Smooth muscle cell (in vitro differentiated cells): Measurements from ENCODE around the gene GFOD1. TPM values are rescaled to one million over a fixed set of nuclear protein-coding genes. Genes with fewer than 3 reads are reported as not detected.

Source experiments
- DNase-seq: peaks from one replicate; lab custom pipeline; 2025; ENCODE audit not compliant: unreplicated experiment; lab: John Stamatoyannopoulos, UW
- H2AFZ ChIP-seq: fragments of 200-600 bp; sonication (generic); 2 replicates; pipeline ENCODE4 v1.6.0; 2016; ENCODE audit warnings: antibody characterized with exemption, low read depth, mild to moderate bottlenecking
- H3F3A ChIP-seq: fragments of 200-600 bp; sonication (generic); 2 replicates; pipeline ENCODE4 v1.6.0; 2017; ENCODE audit warnings: antibody characterized with exemption, low read depth
- H3K27ac ChIP-seq: fragments of 200-600 bp; sonication (generic); 2 replicates; pipeline ENCODE4 v1.5.1; 2016; ENCODE audit warnings: low read depth, mild to moderate bottlenecking
- H3K27me3 ChIP-seq: fragments of 200-600 bp; sonication (generic); 2 replicates; pipeline ENCODE4 v1.6.1; 2016; ENCODE audit warnings: low read depth, mild to moderate bottlenecking
- H3K36me3 ChIP-seq: fragments of 200-600 bp; sonication (generic); 2 replicates; pipeline ENCODE4 v1.5.1; 2016; ENCODE audit warnings: low read depth
- H3K4me1 ChIP-seq: fragments of 200-600 bp; sonication (generic); 2 replicates; pipeline ENCODE4 v1.5.1; 2016; ENCODE audit warnings: low read depth
- H3K4me2 ChIP-seq: fragments of 200-600 bp; sonication (generic); 2 replicates; pipeline ENCODE4 v1.6.0; 2016; ENCODE audit warnings: mild to moderate bottlenecking
- H3K4me3 ChIP-seq: fragments of 200-600 bp; sonication (generic); 2 replicates; pipeline ENCODE4 v1.5.1; 2016; ENCODE audit warnings: mild to moderate bottlenecking
- H3K79me2 ChIP-seq: fragments of 200-600 bp; sonication (generic); 2 replicates; pipeline ENCODE4 v1.6.0; 2016; ENCODE audit warnings: low read depth, mild to moderate bottlenecking
- H3K9ac ChIP-seq: fragments of 200-600 bp; sonication (generic); 2 replicates; pipeline ENCODE4 v1.6.0; 2016; ENCODE audit warnings: low read depth
- H3K9me3 ChIP-seq: fragments of 200-600 bp; sonication (generic); replicated peaks from 2 replicates; pipeline ENCODE4 v1.5.1; 2016; ENCODE audit warnings: low read depth
- H4K20me1 ChIP-seq: fragments of 200-600 bp; sonication (generic); 2 replicates; pipeline ENCODE4 v1.6.0; 2016; ENCODE audit warnings: low read depth
- CTCF ChIP-seq: fragments of 200-600 bp; sonication (generic); IDR thresholded peaks from 2 replicates; pipeline ENCODE4 v1.5.1; 2017; ENCODE audit warnings: borderline replicate concordance, mild to moderate bottlenecking, antibody characterized with exemption; ENCODE audit not compliant: insufficient read depth, poor library complexity, severe bottlenecking
- WGBS: methylation state at CpG from one replicate; pipeline ENCODE4 v1.1.7; 2016; ENCODE audit warnings: low lambda C conversion rate; 5-methylcytosine and 5-hydroxymethylcytosine counted together
- polyA plus RNA-seq: library from polyadenylated mRNA; unstranded; fragments of >200 nt; fragmentation: Nextera tagmentation; extraction: Ambion mirVana; gene quantifications from 2 replicates; pipeline ENCODE4 v1.2.1, GENCODE V29; 2016
- total RNA-seq: library from RNA; depleted of rRNA; stranded (reverse); fragments of >200 nt; gene quantifications from 2 replicates; pipeline ENCODE4 v1.2.3, GENCODE V29; 2014

The GFOD1 gene
- total and polyA plus RNA-seq, 2 experiments from 2014 or later, result 9.6 to 14.0 TPM

GRCh38 chr6:13384506-13384905 is 102.9 kb downstream of the GFOD1 start:
- Histone ChIP-seq H3K79me2 (no peaks in the 10 kb centered on the region), H3K27me3 (no peaks in the 10 kb centered on the region), H3K4me2 (no peak overlapping the region), H3K9ac (no peak overlapping the region), H3K36me3 (no peaks in the 10 kb centered on the region), H3K27ac (no peak overlapping the region), H2AFZ (no peak overlapping the region), H3F3A (no peaks in the 10 kb centered on the region), H3K4me1 (no peaks in the 10 kb centered on the region), H3K4me3 (no peak overlapping the region), H4K20me1 (peaks cover 4% of the 10 kb centered on the region), H3K9me3 (no peaks in the 10 kb centered on the region)
- no peak for TF ChIP-seq CTCF
- no peak for DNase-seq
- 86% methylated on average over 9 of the region's 9 CpGs for WGBS

GRCh38 chr6:13383328-13384163 is 103.9 kb downstream of the GFOD1 start:
- H3K27ac ChIP-seq, result no peak overlapping the region
- DNase-seq, result no peak

GRCh38 chr6:13380761-13381160 is 106.6 kb downstream of the GFOD1 start:
- H3K4me1 ChIP-seq, result no peaks in the 10 kb centered on the region
- H3K27ac ChIP-seq, result no peak overlapping the region
- no peak overlapping the region for H3K4me3 ChIP-seq
- H3K9ac ChIP-seq, result no peak overlapping the region
- peaks cover 4% of the 10 kb centered on the region for H4K20me1 ChIP-seq
- no peaks in the 10 kb centered on the region for H3K27me3 ChIP-seq
- H3K36me3 ChIP-seq, result no peaks in the 10 kb centered on the region
- TF ChIP-seq CTCF, result no peak
- H3K79me2 ChIP-seq, result no peaks in the 10 kb centered on the region
- H3F3A ChIP-seq, result no peaks in the 10 kb centered on the region
- DNase-seq, result no peak
- 95% methylated on average over 2 of the region's 2 CpGs for WGBS
- H3K9me3 ChIP-seq, result no peaks in the 10 kb centered on the region
- H2AFZ ChIP-seq, result no peak overlapping the region
- no peak overlapping the region for H3K4me2 ChIP-seq

More at GRCh38 chr6:13383328-13384163, 103.9 kb downstream of the GFOD1 start:
- Histone ChIP-seq H3K27me3 (no peaks in the 10 kb centered on the region), H3K4me1 (no peaks in the 10 kb centered on the region), H4K20me1 (peaks cover 4% of the 10 kb centered on the region), H3K79me2 (no peaks in the 10 kb centered on the region), H3K9me3 (no peaks in the 10 kb centered on the region), H2AFZ (no peak overlapping the region), H3K4me2 (no peak overlapping the region), H3K4me3 (no peak overlapping the region), H3K9ac (no peak overlapping the region), H3K36me3 (no peaks in the 10 kb centered on the region), H3F3A (no peaks in the 10 kb centered on the region)
- WGBS, result 88% methylated on average over 9 of the region's 9 CpGs
- no peak for TF ChIP-seq CTCF
